Chondrocyte (in vitro differentiated cells): ENCODE data around the gene GALNS. TPM values are rescaled to one million over a fixed set of nuclear protein-coding genes. Genes with fewer than 3 reads are reported as not detected.

Source experiments
- DNase-seq: peaks from one replicate; pipeline ENCODE4 v3.0.0; 2021; ENCODE audit warnings: mixed read lengths, low spot score
- H3K27ac Mint-ChIP-seq: one replicate; pipeline ENCODE4 v1.8.0; 2021; ENCODE audit warnings: mild to moderate bottlenecking, moderate library complexity, mixed read lengths; ENCODE audit not compliant: unreplicated experiment
- H3K27me3 Mint-ChIP-seq: 2 replicates; pipeline ENCODE4 v1.8.0; 2021; ENCODE audit warnings: low read depth, mixed read lengths
- H3K36me3 Mint-ChIP-seq: 2 replicates; pipeline ENCODE4 v1.8.0; 2021; ENCODE audit warnings: low read depth, mixed read lengths
- H3K4me1 Mint-ChIP-seq: 2 replicates; pipeline ENCODE4 v1.8.0; 2021; ENCODE audit warnings: low read depth, mild to moderate bottlenecking, mixed read lengths
- H3K4me3 Mint-ChIP-seq: one replicate; pipeline ENCODE4 v1.8.0; 2021; ENCODE audit warnings: mild to moderate bottlenecking, moderate library complexity, mixed read lengths; ENCODE audit not compliant: unreplicated experiment
- H3K9me3 Mint-ChIP-seq: 2 replicates; pipeline ENCODE4 v1.8.0; 2021; ENCODE audit warnings: low read depth, mixed read lengths
- CTCF ChIP-seq: fragments of 200-600 bp; sonication (generic); IDR thresholded peaks from 2 replicates; pipeline ENCODE4 v1.5.0; 2021; ENCODE audit warnings: antibody characterized with exemption, mild to moderate bottlenecking, moderate library complexity
- total RNA-seq: library from RNA; stranded (reverse); gene quantifications from 3 replicates; pipeline ENCODE4 v1.2.1, GENCODE V29; 2021

Gene GALNS
- total RNA-seq, 1 donor from 2014 or later: 34.1 TPM

DNA sequence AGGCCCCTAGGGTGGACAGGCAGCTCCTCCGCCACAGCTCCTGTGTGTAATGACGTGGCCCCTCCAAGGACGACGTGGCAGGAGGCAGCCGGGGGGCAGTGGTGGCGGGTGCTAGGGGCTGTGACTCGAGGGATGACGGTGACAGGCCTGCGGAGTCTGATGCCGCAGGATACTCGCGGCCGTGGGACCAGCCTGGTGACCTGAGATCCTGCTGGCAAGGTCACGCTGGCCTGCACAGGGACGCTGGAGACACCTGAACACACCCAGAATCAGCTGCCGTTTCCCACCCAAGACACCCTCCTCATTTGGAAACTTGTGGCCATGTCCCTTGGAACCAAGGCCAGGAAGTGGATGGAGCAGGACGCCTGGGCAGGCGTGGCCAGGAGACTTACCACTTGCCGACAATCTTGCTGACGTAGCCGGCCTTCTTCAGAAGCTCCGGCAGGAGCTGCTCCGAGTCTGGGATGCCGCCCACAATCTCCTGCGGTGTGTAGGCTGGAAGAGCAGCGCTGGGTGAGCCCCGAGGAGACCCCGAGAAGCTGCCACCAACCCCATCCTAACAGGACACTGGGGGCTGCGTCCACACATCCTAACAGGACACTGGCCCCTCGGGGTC, 16.0 kb downstream of the GALNS start:
- H3K27me3 Mint-ChIP-seq: no peaks in the 10 kb centered on the region
- no peak for TF ChIP-seq CTCF

DNA sequence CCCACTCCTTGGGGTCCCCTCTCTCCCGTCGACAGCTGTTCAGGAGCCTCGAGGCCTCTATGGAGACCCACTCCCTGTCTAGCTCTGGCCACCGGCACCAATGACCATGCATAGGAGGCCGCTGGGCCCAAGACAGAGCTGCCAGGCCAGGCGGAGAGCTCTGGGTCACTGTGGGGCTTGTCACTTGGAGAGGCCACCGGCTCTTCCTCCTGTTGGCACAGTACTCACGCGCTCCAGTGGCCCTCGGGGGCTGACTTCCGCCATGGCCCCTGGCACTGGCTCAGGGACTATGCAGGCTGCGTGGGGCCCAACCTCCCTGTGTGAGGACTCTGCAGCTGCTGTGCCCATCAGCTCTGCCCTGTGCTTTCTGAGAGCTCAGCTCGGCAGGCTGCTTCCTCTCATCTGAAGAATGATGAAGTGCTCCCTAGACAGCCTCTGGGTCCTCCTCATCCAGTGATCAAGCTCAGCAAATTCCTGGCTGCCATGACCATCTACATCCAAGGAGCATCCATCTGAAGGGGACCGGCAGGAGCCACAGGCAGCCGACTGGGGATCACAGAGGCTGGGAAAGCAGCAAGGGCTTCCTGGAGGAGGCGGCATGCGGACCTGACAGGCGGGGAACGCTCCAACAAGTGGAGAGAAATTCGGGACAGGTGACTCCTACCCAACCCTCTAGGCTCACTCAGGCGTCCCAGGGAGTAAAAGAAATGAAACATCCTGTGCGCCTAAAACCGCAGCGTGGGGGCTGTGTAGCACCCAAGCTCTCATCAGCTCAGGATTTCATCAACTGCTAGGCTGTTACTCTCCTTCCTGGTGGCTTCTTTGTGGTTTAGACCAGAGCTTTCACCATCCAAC, 16.8 kb downstream of the GALNS start:
- no peak for DNase-seq
- H3K27ac Mint-ChIP-seq: no peak overlapping the region
- no peaks in the 10 kb centered on the region for H3K27me3 Mint-ChIP-seq
- peaks cover 12% of the 10 kb centered on the region for H3K36me3 Mint-ChIP-seq
- H3K9me3 Mint-ChIP-seq: no peaks in the 10 kb centered on the region
- TF ChIP-seq CTCF: no peak
- H3K4me1 Mint-ChIP-seq: no peaks in the 10 kb centered on the region
- no peak overlapping the region for H3K4me3 Mint-ChIP-seq

More for the DNA sequence above, 16.0 kb downstream of the GALNS start:
- peaks cover 9% of the 10 kb centered on the region for H3K36me3 Mint-ChIP-seq
- H3K27ac Mint-ChIP-seq: no peak overlapping the region
- no peaks in the 10 kb centered on the region for H3K4me1 Mint-ChIP-seq
- no peaks in the 10 kb centered on the region for H3K9me3 Mint-ChIP-seq
- no peak for DNase-seq
- H3K4me3 Mint-ChIP-seq: no peak overlapping the region

DNA sequence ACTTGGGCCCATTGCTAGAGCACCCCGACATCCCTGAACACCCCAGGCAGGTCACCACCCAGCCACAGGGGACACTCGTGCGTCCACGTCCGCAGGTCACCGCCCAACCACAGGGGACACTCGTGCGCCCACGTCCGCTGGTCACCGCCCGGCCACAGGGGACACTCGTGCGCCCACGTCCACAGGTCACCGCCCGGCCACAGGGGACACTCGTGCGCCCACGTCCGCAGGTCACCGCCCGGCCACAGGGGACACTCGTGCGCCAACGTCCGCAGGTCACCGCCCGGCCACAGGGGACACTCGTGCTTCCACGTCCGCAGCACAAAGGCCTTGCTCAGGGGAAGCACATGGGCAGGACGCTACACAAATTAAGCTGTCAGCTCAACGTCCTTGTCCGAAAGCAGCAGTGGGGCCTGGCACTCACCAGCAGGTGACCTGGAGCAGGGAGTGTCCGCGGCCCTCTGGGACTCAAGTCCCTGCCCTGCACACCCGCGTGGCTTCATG, 17.7 kb downstream of the GALNS start:
- Mint-ChIP-seq H3K27ac (no peak overlapping the region), H3K4me3 (no peak overlapping the region)
- DNase-seq: no peak

DNA sequence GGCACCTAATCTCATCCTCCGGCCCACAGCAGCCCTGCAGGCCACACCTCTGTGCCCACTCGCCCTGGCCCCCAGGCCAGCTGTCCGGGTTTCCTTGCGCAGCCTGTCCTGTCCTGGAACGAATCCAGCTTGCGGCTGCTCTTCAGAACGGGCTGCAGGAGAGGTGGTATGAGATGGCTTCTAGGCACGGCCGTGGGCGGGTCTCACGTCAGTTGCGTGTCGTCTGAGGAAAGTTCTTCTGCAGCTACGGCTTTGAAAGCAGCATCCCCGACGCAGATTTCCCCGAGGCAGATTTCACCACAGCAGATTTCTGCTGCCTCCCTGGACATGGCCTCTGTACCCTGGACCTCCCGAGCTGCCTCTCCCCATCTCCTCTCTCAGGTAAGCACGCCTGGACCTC, 18.2 kb downstream of the GALNS start:
- H3K27me3 Mint-ChIP-seq: no peaks in the 10 kb centered on the region
- no peak for TF ChIP-seq CTCF
- peaks cover 13% of the 10 kb centered on the region for H3K36me3 Mint-ChIP-seq
- H3K4me1 Mint-ChIP-seq: no peaks in the 10 kb centered on the region
- H3K9me3 Mint-ChIP-seq: no peaks in the 10 kb centered on the region
- no peak overlapping the region for H3K27ac Mint-ChIP-seq
- no peak for DNase-seq
- H3K4me3 Mint-ChIP-seq: no peak overlapping the region

More for the DNA sequence above, 17.7 kb downstream of the GALNS start:
- no peaks in the 10 kb centered on the region for H3K4me1 Mint-ChIP-seq
- H3K9me3 Mint-ChIP-seq: no peaks in the 10 kb centered on the region
- no peaks in the 10 kb centered on the region for H3K27me3 Mint-ChIP-seq
- peak; percentile 27 for TF ChIP-seq CTCF
- peaks cover 13% of the 10 kb centered on the region for H3K36me3 Mint-ChIP-seq

GRCh38 chr16:88837806-88838205, 18.9 kb downstream of the GALNS start:
- no peak for DNase-seq
- no peaks in the 10 kb centered on the region for H3K27me3 Mint-ChIP-seq
- peaks cover 10% of the 10 kb centered on the region for H3K36me3 Mint-ChIP-seq
- TF ChIP-seq CTCF: no peak
- H3K4me3 Mint-ChIP-seq: no peak overlapping the region
- H3K27ac Mint-ChIP-seq: no peak overlapping the region
- H3K9me3 Mint-ChIP-seq: no peaks in the 10 kb centered on the region
- no peaks in the 10 kb centered on the region for H3K4me1 Mint-ChIP-seq
